Measurements from ENCODE around the gene SOCS3.

The SOCS3 gene

DNA sequence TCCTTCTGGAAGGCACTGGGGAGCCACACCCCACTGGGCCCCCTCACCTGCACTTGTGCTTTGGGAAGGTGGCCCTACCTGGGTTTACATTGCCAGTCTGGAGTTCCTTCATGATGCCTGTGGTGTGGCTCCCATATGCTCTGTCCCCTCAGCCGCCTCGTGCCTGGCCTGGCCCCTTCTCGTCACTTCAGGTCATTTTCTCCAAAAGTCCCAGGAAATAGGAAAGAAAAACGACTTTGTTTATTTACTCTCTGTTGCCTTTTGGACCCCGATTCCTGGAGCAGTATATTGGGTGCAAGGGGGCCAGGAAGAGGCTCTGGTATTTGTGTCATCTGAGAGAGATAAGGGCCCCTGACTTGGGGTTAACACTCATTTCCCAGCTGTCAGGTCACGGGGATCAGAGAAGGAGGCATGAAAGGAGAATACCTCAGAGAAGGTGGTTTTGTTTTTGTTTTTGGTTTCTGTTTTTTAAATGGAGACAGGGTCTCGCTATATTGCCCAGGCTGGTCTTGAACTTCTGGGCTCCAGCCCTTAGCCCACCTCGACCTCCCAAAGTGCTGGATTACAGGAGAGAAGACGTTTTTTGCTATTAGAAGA lies 4.7 kb downstream of the SOCS3 start:
- Histone ChIP-seq H3K4me1 (ENCODE audit: control insufficient read depth, insufficient read depth, low read length, poor library complexity, severe bottlenecking) (peaks cover 71% of the 10 kb centered on the region), H3K27me3 (replicated peaks; ENCODE audit: control insufficient read depth, insufficient read depth, low read length, poor library complexity, severe bottlenecking) (no peaks in the 10 kb centered on the region), H3K9me3 (ENCODE audit: control insufficient read depth, low read length) (no peaks in the 10 kb centered on the region), H3K27ac (ENCODE audit: insufficient read depth, low read length, poor library complexity, severe bottlenecking) (peak overlapping the region; percentile 91), H3K36me3 (ENCODE audit: control insufficient read depth, insufficient read depth, low read length) (peaks cover 19% of the 10 kb centered on the region), H3K4me3 (ENCODE audit: insufficient read depth, low read depth, low read length, poor library complexity, severe bottlenecking) (peak overlapping the region; percentile 43)
- DNase-seq, result peak in 1 of 3 donors; percentile 41

DNA sequence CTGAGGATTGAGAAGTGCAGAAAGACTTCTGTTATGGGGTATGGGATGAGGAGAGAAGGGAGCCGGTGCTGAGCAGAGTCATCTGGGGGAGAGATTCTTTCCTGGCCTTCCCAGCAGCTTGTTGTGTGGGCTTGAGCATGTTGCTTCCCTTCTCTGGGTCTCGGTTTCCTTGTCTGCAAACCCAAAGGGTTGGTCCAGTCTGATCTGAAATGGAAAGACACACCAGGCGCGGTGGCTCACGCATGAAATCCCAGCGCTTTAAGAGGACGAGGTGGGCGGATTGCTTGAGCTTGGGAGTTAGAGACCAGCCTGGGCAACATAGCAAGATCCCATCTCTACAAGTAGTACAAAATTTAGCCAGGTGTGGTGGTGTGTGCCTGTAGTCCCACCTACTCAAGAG lies 6.0 kb downstream of the SOCS3 start:
- Histone ChIP-seq H3K9me3 (ENCODE audit: control insufficient read depth, low read length) (no peaks in the 10 kb centered on the region), H3K36me3 (ENCODE audit: control insufficient read depth, insufficient read depth, low read length) (peaks cover 15% of the 10 kb centered on the region), H3K27ac (ENCODE audit: insufficient read depth, low read length, poor library complexity, severe bottlenecking) (peak overlapping the region; percentile 66), H3K27me3 (replicated peaks; ENCODE audit: control insufficient read depth, insufficient read depth, low read length, poor library complexity, severe bottlenecking) (no peaks in the 10 kb centered on the region), H3K4me1 (ENCODE audit: control insufficient read depth, insufficient read depth, low read length, poor library complexity, severe bottlenecking) (peaks cover 72% of the 10 kb centered on the region), H3K4me3 (ENCODE audit: insufficient read depth, low read depth, low read length, poor library complexity, severe bottlenecking) (no peak overlapping the region)
- DNase-seq, result no peak

DNA sequence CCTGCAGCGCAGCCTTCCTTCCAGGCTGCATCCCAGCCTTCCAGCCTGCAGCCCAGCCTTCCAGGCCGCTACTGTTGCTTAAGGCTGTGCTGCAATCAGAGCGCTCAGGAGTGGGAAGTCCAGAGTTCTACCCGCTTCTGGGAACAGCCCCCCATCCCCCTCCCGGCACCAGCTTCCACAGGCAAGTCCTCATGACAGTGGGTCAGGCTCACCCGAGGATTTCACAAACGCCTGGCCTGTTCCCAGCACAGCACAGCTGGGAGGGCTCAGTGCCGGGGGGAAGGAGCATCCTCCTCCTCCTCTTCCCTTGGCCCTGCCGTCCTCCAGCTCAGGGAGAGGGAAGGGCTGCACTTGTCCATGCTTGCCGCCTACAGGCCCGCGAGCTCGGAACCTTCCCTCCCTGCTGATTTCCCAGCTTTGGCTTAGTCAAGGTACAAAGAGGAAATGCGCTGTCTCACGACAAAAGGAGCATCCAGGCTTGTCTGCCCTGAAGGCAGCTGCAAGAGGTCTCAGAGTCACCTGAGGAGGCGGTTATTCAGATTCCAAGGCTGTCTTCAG lies 8.3 kb downstream of the SOCS3 start:
- no peak overlapping the region for H3K4me3 ChIP-seq (ENCODE audit: insufficient read depth, low read depth, low read length, poor library complexity, severe bottlenecking)
- H3K27ac ChIP-seq (ENCODE audit: insufficient read depth, low read length, poor library complexity, severe bottlenecking), result no peak overlapping the region
- H3K36me3 ChIP-seq (ENCODE audit: control insufficient read depth, insufficient read depth, low read length), result no peaks in the 10 kb centered on the region
- peaks cover 70% of the 10 kb centered on the region for H3K4me1 ChIP-seq (ENCODE audit: control insufficient read depth, insufficient read depth, low read length, poor library complexity, severe bottlenecking)
- no peaks in the 10 kb centered on the region for H3K9me3 ChIP-seq (ENCODE audit: control insufficient read depth, low read length)
- no peaks in the 10 kb centered on the region for H3K27me3 ChIP-seq (replicated peaks; ENCODE audit: control insufficient read depth, insufficient read depth, low read length, poor library complexity, severe bottlenecking)
- DNase-seq, result no peak

DNA sequence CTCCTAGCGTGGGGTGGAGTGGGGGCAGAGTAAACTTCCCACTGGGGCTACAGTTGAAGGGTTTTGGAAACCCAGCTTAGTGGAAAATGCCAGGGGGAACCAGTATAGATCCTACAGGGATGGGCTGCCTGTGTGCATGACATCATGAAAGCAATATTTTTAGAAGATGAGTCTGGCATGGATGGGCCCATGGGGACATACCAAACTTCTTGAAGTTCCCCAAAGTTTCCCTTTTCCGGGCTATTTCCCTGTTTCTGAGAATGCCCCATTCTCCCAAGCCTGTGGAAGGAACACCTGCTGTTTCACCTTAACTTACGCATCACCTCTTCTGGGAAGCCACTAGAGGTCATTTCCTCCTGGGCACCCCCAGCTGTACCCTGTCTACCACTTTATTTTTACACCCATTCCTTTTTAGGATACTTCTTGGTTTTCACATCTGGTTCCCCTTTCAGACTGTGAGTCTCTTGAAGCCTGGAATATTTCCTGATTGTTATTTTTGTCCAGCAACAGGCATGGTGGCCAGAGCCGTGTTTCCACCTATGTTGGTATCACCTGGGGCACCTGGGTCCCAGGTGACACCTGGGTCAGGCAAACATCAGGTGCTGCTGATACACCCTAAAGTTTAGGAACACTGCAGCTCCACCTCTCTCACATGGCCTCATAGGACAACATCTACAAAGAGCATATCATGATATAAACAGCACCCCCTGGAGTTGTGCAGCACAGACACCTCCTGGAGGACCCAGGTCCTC lies 9.8 kb downstream of the SOCS3 start:
- Histone ChIP-seq H3K36me3 (ENCODE audit: control insufficient read depth, insufficient read depth, low read length) (no peaks in the 10 kb centered on the region), H3K27ac (ENCODE audit: insufficient read depth, low read length, poor library complexity, severe bottlenecking) (no peak overlapping the region), H3K9me3 (ENCODE audit: control insufficient read depth, low read length) (no peaks in the 10 kb centered on the region), H3K27me3 (replicated peaks; ENCODE audit: control insufficient read depth, insufficient read depth, low read length, poor library complexity, severe bottlenecking) (no peaks in the 10 kb centered on the region), H3K4me1 (ENCODE audit: control insufficient read depth, insufficient read depth, low read length, poor library complexity, severe bottlenecking) (peaks cover 72% of the 10 kb centered on the region), H3K4me3 (ENCODE audit: insufficient read depth, low read depth, low read length, poor library complexity, severe bottlenecking) (no peak overlapping the region)
- DNase-seq, result no peak

DNA sequence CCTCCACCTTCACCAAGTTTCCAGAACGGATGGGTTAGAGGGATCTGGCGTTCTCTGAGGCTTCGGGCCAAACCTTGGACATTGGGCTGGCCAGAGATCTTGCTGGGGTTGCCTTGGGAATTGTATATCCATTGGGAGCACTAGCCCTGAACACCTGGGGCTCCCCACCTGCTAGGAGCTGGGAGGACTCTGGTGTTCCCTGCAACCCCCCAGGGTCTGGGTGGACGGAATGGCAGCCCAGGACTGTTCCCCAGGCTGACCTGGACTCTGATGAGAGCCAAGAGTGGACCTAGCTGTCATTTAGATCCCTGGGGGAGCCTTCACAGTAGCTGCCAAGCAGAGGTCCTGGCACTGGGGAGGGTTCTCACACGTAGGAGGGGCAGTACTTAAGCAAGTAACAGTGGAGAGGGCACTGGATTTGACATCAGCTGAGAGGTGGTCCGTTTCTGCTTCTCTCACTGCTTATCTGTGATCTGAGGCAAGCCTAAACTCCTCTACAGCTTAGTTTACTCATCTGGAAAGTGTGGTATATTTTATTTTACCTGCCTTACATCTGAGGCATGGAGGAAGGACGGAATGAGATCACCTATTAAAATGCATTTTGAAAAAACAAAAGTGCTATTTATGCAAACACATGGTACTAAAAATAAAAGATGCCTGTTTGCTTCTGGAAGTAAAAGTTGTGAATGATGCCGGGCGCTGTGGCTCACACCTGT lies 11.7 kb downstream of the SOCS3 start:
- Histone ChIP-seq H3K4me1 (ENCODE audit: control insufficient read depth, insufficient read depth, low read length, poor library complexity, severe bottlenecking) (peaks cover 76% of the 10 kb centered on the region), H3K27me3 (replicated peaks; ENCODE audit: control insufficient read depth, insufficient read depth, low read length, poor library complexity, severe bottlenecking) (no peaks in the 10 kb centered on the region), H3K36me3 (ENCODE audit: control insufficient read depth, insufficient read depth, low read length) (no peaks in the 10 kb centered on the region), H3K4me3 (ENCODE audit: insufficient read depth, low read depth, low read length, poor library complexity, severe bottlenecking) (no peak overlapping the region), H3K9me3 (ENCODE audit: control insufficient read depth, low read length) (no peaks in the 10 kb centered on the region), H3K27ac (ENCODE audit: insufficient read depth, low read length, poor library complexity, severe bottlenecking) (no peak overlapping the region)
- no peak for DNase-seq

DNA sequence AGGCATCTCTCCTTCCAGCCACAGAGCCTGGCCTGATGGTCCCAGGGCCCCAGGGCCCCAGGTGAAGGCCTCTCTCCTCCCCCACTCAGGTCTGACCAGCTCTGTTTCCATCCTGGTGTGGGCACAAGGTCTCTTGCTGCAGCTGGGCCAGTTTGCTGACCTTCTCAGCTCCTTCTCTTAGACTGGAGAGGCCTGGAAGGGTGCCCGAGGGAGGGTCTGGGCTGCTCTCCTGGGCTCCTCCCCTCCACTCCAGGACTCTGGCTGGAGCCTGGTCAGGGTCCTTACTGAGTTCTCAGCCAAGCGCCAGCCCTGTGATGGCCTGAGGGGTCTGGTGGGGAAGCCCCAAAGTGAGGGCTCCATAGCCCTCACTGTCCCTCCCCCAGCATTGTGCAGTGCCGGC lies 12.4 kb downstream of the SOCS3 start:
- Histone ChIP-seq H3K4me3 (ENCODE audit: insufficient read depth, low read depth, low read length, poor library complexity, severe bottlenecking) (no peak overlapping the region), H3K27ac (ENCODE audit: insufficient read depth, low read length, poor library complexity, severe bottlenecking) (no peak overlapping the region), H3K9me3 (ENCODE audit: control insufficient read depth, low read length) (no peaks in the 10 kb centered on the region), H3K4me1 (ENCODE audit: control insufficient read depth, insufficient read depth, low read length, poor library complexity, severe bottlenecking) (peaks cover 79% of the 10 kb centered on the region), H3K36me3 (ENCODE audit: control insufficient read depth, insufficient read depth, low read length) (no peaks in the 10 kb centered on the region), H3K27me3 (replicated peaks; ENCODE audit: control insufficient read depth, insufficient read depth, low read length, poor library complexity, severe bottlenecking) (no peaks in the 10 kb centered on the region)
- DNase-seq, result no peak

DNA sequence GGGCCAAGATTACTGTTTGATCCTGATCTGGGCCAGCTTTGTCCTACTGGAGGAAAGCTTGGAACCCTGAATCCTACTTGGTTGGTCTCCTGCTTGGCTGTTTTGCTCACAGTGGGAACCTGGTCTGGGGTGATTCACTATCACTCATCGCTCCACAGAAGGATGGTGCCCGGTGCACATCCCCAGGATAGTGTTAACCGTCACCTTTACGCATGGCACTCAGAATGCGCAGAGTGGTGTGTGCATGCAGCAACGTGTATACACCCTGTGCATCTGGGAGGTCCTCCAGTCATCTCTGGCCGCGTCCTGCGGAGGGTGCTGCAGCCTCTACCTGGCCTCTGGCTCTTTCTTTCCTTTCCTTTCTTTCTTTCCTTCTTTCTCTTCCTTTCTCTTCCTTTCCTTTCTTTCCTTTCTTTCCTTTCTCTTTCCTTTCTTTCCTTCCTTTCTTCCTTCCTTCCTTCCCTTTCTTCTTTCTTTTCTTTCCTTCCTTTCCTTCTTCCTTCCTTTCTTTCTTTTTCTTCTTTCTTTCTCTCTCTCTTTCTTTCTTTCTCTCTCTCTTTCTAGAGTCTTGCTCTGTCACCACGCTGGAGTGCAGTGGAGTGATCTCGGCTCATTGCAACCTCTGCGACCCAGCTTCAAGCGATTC lies 13.1 kb downstream of the SOCS3 start:
- Histone ChIP-seq H3K27me3 (replicated peaks; ENCODE audit: control insufficient read depth, insufficient read depth, low read length, poor library complexity, severe bottlenecking) (no peaks in the 10 kb centered on the region), H3K36me3 (ENCODE audit: control insufficient read depth, insufficient read depth, low read length) (no peaks in the 10 kb centered on the region), H3K27ac (ENCODE audit: insufficient read depth, low read length, poor library complexity, severe bottlenecking) (no peak overlapping the region), H3K4me1 (ENCODE audit: control insufficient read depth, insufficient read depth, low read length, poor library complexity, severe bottlenecking) (peaks cover 77% of the 10 kb centered on the region), H3K9me3 (ENCODE audit: control insufficient read depth, low read length) (no peaks in the 10 kb centered on the region), H3K4me3 (ENCODE audit: insufficient read depth, low read depth, low read length, poor library complexity, severe bottlenecking) (no peak overlapping the region)
- no peak for DNase-seq

DNA sequence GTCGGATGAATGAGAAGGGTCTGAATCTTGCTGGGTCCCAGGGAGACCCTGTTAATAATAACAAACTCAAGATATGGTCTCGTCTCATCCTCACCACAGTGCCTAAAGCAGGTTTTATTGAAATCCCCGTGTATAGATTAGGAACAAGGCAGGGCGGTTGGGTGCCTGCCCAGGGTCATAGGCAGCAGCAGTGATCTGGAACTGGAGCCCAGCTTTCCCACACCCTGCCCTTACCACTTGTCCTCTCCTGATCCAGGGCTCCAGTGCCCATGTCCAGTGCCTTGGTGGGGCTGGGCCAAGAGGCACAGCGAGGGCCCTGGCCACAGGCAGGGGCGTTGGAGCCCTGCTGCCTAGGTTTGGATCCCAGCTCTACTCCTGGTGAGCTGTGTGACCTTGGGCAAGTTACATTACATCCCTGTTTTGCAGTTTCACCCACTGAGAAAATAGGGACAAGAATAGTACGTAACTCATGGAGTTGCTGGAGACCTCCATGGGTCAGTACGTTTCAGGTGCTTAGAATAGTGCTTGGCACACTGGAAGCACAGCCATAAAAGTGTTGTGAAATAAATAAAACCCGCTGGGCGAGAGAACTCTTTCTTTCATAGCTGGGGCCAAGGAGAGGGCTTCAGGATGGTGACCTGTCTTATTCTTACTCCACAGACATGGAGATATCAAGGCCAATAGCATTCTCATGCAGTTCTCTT lies 13.9 kb downstream of the SOCS3 start:
- no peaks in the 10 kb centered on the region for H3K36me3 ChIP-seq (ENCODE audit: control insufficient read depth, insufficient read depth, low read length)
- no peak overlapping the region for H3K4me3 ChIP-seq (ENCODE audit: insufficient read depth, low read depth, low read length, poor library complexity, severe bottlenecking)
- no peaks in the 10 kb centered on the region for H3K27me3 ChIP-seq (replicated peaks; ENCODE audit: control insufficient read depth, insufficient read depth, low read length, poor library complexity, severe bottlenecking)
- no peaks in the 10 kb centered on the region for H3K9me3 ChIP-seq (ENCODE audit: control insufficient read depth, low read length)
- no peak for DNase-seq
- H3K27ac ChIP-seq (ENCODE audit: insufficient read depth, low read length, poor library complexity, severe bottlenecking), result no peak overlapping the region
- peaks cover 71% of the 10 kb centered on the region for H3K4me1 ChIP-seq (ENCODE audit: control insufficient read depth, insufficient read depth, low read length, poor library complexity, severe bottlenecking)

DNA sequence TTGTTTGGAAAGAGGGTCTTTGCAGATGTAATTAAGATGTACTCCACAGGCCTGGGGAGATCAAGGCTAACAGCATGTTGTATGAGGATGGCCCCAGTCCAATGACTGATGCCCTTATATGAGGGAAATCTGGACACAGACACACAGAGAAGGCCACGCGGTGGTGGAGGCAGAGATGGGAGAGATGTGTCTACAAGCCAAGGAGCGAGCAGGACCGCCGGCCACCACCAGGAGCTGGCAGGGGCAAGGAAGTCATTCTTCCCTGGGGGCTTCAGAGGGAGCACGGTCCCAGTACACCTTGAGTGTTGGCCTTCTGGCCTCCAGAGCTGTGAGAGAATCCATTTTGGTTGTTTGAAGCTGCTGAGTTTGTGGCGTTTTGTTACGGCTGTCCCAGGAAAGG lies 14.7 kb downstream of the SOCS3 start:
- Histone ChIP-seq H3K4me3 (ENCODE audit: insufficient read depth, low read depth, low read length, poor library complexity, severe bottlenecking) (no peak overlapping the region), H3K4me1 (ENCODE audit: control insufficient read depth, insufficient read depth, low read length, poor library complexity, severe bottlenecking) (peaks cover 71% of the 10 kb centered on the region), H3K27ac (ENCODE audit: insufficient read depth, low read length, poor library complexity, severe bottlenecking) (peak overlapping the region; percentile 74), H3K36me3 (ENCODE audit: control insufficient read depth, insufficient read depth, low read length) (no peaks in the 10 kb centered on the region), H3K27me3 (replicated peaks; ENCODE audit: control insufficient read depth, insufficient read depth, low read length, poor library complexity, severe bottlenecking) (no peaks in the 10 kb centered on the region), H3K9me3 (ENCODE audit: control insufficient read depth, low read length) (no peaks in the 10 kb centered on the region)
- DNase-seq, result no peak

All from effector memory CD4-positive, alpha-beta T cell (primary cell).